Measurements from ENCODE around the gene ANKRD13C.

Gene ANKRD13C

DNA sequence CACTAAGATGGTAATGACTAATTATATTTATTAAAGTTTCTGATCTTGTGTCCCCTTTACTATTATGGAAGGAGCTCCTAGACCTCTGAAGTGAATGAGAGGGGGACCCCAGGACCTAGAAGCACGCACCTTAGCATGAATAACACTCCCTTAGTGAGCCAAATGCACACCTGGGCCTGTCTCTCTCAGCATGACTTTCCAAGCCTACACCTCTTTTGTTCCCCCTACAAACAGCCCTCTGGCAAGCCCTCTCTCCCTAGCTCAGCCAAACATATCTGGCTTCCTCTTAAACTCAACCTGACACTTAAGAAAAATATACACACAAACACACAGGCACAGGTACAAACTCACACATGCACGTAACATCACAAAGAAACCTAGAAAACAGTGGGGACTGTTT lies 49.2 kb upstream of the ANKRD13C start:
- ATAC-seq, result no peak
- TF ChIP-seq TOX (CRISPR knock-in tag; IDR thresholded peaks at IDR 0.05; ENCODE audit: borderline replicate concordance), result no peak
- no peak for TF ChIP-seq CSDC2 (CRISPR knock-in tag; IDR thresholded peaks at IDR 0.05)
- TF ChIP-seq, protein P1, sequence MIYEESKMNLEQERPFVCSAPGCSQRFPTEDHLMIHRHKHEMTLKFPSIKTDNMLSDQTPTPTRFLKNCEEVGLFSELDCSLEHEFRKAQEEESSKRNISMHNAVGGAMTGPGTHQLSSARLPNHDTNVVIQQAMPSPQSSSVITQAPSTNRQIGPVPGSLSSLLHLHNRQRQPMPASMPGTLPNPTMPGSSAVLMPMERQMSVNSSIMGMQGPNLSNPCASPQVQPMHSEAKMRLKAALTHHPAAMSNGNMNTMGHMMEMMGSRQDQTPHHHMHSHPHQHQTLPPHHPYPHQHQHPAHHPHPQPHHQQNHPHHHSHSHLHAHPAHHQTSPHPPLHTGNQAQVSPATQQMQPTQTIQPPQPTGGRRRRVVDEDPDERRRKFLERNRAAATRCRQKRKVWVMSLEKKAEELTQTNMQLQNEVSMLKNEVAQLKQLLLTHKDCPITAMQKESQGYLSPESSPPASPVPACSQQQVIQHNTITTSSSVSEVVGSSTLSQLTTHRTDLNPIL (CRISPR knock-in tag; IDR thresholded peaks at IDR 0.05; ENCODE audit: low read depth), result no peak
- TF ChIP-seq ZFP3 (CRISPR knock-in tag; IDR thresholded peaks at IDR 0.05), result no peak
- no peak for TF ChIP-seq ISL1 (CRISPR knock-in tag; IDR thresholded peaks at IDR 0.05)
- TF ChIP-seq ZC3H10 (CRISPR knock-in tag; IDR thresholded peaks at IDR 0.05), result no peak
- TF ChIP-seq, protein P2, sequence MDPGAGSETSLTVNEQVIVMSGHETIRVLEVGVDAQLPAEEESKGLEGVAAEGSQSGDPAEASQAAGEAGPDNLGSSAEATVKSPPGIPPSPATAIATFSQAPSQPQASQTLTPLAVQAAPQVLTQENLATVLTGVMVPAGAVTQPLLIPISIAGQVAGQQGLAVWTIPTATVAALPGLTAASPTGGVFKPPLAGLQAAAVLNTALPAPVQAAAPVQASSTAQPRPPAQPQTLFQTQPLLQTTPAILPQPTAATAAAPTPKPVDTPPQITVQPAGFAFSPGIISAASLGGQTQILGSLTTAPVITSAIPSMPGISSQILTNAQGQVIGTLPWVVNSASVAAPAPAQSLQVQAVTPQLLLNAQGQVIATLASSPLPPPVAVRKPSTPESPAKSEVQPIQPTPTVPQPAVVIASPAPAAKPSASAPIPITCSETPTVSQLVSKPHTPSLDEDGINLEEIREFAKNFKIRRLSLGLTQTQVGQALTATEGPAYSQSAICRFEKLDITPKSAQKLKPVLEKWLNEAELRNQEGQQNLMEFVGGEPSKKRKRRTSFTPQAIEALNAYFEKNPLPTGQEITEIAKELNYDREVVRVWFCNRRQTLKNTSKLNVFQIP (CRISPR knock-in tag; IDR thresholded peaks at IDR 0.05; ENCODE audit: borderline replicate concordance, low read depth), result no peak
- no peak for TF ChIP-seq ZNF8 (CRISPR knock-in tag; IDR thresholded peaks at IDR 0.05)
- TF ChIP-seq PPARA (CRISPR knock-in tag; IDR thresholded peaks at IDR 0.05; ENCODE audit: borderline replicate concordance), result no peak
- no peak for TF ChIP-seq ZNF565 (CRISPR knock-in tag; conservative IDR thresholded peaks at IDR 0.05; ENCODE audit: low read depth)
- no peak for TF ChIP-seq RARB (CRISPR knock-in tag; IDR thresholded peaks at IDR 0.05)
- TF ChIP-seq, protein P3, sequence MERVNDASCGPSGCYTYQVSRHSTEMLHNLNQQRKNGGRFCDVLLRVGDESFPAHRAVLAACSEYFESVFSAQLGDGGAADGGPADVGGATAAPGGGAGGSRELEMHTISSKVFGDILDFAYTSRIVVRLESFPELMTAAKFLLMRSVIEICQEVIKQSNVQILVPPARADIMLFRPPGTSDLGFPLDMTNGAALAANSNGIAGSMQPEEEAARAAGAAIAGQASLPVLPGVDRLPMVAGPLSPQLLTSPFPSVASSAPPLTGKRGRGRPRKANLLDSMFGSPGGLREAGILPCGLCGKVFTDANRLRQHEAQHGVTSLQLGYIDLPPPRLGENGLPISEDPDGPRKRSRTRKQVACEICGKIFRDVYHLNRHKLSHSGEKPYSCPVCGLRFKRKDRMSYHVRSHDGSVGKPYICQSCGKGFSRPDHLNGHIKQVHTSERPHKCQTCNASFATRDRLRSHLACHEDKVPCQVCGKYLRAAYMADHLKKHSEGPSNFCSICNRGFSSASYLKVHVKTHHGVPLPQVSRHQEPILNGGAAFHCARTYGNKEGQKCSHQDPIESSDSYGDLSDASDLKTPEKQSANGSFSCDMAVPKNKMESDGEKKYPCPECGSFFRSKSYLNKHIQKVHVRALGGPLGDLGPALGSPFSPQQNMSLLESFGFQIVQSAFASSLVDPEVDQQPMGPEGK (CRISPR knock-in tag; IDR thresholded peaks at IDR 0.05; ENCODE audit: borderline replicate concordance), result no peak
- TF ChIP-seq TSHZ2 (CRISPR knock-in tag; IDR thresholded peaks at IDR 0.05), result no peak
- no peak for TF ChIP-seq SNAI2 (CRISPR knock-in tag; IDR thresholded peaks at IDR 0.05)
- TF ChIP-seq ZNF70 (CRISPR knock-in tag; IDR thresholded peaks at IDR 0.05), result no peak
- no peak for TF ChIP-seq CSRNP3 (CRISPR knock-in tag; IDR thresholded peaks at IDR 0.05)
- no peak for TF ChIP-seq ARNTL (CRISPR knock-in tag; IDR thresholded peaks at IDR 0.05; ENCODE audit: borderline replicate concordance, low read depth)

DNA sequence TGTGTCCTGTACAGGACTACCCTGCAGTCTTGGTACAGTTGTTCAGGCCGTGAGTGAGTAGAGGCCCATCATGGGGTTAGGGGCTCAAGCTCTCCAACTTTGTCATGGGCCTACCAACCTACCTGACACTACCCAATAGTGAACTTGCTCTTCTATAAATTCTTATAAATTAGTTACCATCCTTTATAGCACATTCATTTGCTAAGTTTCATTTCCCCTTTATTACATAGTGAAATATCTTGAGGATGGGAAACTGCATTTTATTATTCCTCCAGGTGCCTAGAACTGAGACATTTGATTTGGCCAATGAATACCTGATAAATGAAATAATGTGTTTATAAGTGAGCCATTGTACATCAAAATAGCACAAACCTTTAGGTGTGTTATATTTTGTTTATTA lies 47.5 kb upstream of the ANKRD13C start:
- TF ChIP-seq BACH2 (CRISPR knock-in tag; IDR thresholded peaks at IDR 0.05; ENCODE audit: borderline replicate concordance) (no peak), CSDC2 (CRISPR knock-in tag; IDR thresholded peaks at IDR 0.05) (no peak), ZFP30 (CRISPR knock-in tag; IDR thresholded peaks at IDR 0.05) (no peak), ZNF565 (CRISPR knock-in tag; conservative IDR thresholded peaks at IDR 0.05; ENCODE audit: low read depth) (no peak), ZFP3 (CRISPR knock-in tag; IDR thresholded peaks at IDR 0.05) (no peak), GLIS3 (CRISPR knock-in tag; IDR thresholded peaks at IDR 0.05) (no peak), ARNTL (CRISPR knock-in tag; IDR thresholded peaks at IDR 0.05; ENCODE audit: borderline replicate concordance, low read depth) (no peak)
- TF ChIP-seq, protein P3 (CRISPR knock-in tag; IDR thresholded peaks at IDR 0.05; ENCODE audit: borderline replicate concordance), result no peak
- no peak for ATAC-seq

Data from SK-N-SH treated with all-trans-retinoic acid at 6 μM for 48 hours (cell line).